Upper lobe of left lung (tissue), 6 donors: Measurements from ENCODE around the gene NRGN. TPM values are rescaled to one million over a fixed set of nuclear protein-coding genes. Genes with fewer than 3 reads are reported as not detected.

Experiments
- ATAC-seq, 2 donors: fragments of 200-7000 bp; cut with Tn5 transposase; one replicate each; pipeline ENCODE4 v1.9.1; 2022; ENCODE audit warnings: mild to moderate bottlenecking in 2 of 2, moderate library complexity in 2 of 2; ENCODE audit not compliant: low FRiP score in 2 of 2
- DNase-seq, 2 donors: peaks; one replicate each; pipeline ENCODE4 v3.0.0-alpha.2; 2019 to 2020
- H3K27ac ChIP-seq, 4 donors: fragments of 200-600 bp; sonication (generic); one replicate each; pipeline ENCODE4 v1.5.1; 2016 to 2019
- H3K27me3 ChIP-seq, 4 donors: fragments of 200-600 bp; sonication (generic); one replicate each; pipeline ENCODE4 v1.5.1; 2017 to 2019
- H3K36me3 ChIP-seq, 4 donors: fragments of 200-600 bp; sonication (generic); one replicate each; pipeline ENCODE4 v1.5.1; 2016 to 2019
- H3K4me1 ChIP-seq, 4 donors: fragments of 200-600 bp; sonication (generic); one replicate each; pipeline ENCODE4 v1.5.1; 2018 to 2019
- H3K4me3 ChIP-seq, 4 donors: fragments of 200-600 bp; sonication (generic); one replicate each; pipeline ENCODE4 v1.5.1; 2017 to 2019; ENCODE audit warnings: mild to moderate bottlenecking in 2 of 4, moderate library complexity in 1 of 4
- H3K9me3 ChIP-seq, 4 donors: fragments of 200-600 bp; sonication (generic); one replicate each; pipeline ENCODE4 v1.5.1; 2018 to 2019
- EP300 ChIP-seq, 4 donors: sonication (generic); formaldehyde crosslinking; IDR thresholded peaks; one replicate each; pipeline ENCODE4 v1.5.1; 2017; ENCODE audit warnings: antibody characterized with exemption in 4 of 4, control low read depth in 2 of 4
- POLR2A ChIP-seq, 4 donors: fragments of 450-650 bp; IDR thresholded peaks; one replicate each; pipeline ENCODE4 v1.5.1; 2016 to 2017; ENCODE audit warnings: antibody characterized with exemption in 4 of 4, mild to moderate bottlenecking in 2 of 4
- POLR2AphosphoS5 ChIP-seq, 2 donors: sonication (generic); formaldehyde crosslinking; IDR thresholded peaks; one replicate each; pipeline ENCODE4 v1.5.1; 2017; ENCODE audit warnings: antibody characterized with exemption in 2 of 2
- WGBS, 2 donors: methylation state at CpG; one replicate each; pipeline ENCODE4 v1.1.5; 2017 to 2018; 5-methylcytosine and 5-hydroxymethylcytosine counted together
- total RNA-seq, 6 donors: library from RNA; depleted of rRNA in 4 of 6; stranded (reverse); fragments of >200 nt in 4 of 6; gene quantifications; one replicate each; pipeline versions ENCODE4 v1.1.0 to v1.2.1, GENCODE V29; 2016 to 2021
- TF ChIP-seq, protein P1 (sequence below), 6 experiments: fragments of 450-650 bp in 4 of 6; fragments of 200-600 bp in 2 of 6; sonication (generic) in 2 of 6; IDR thresholded peaks; one replicate each; pipeline ENCODE4 v1.5.1; 2016 to 2019; ENCODE audit warnings: antibody characterized with exemption in 6 of 6
- donor health status: DM: no; HTN: no; CAD: no; lungs with moderate emphysema.
- donor health status: DM: no; HTN: yes; CAD: no; lungs with severe emphysema.

Gene NRGN
- total RNA-seq, 6 donors from 2014 or later = 30.9 to 111 (median 77.6) TPM

DNA sequence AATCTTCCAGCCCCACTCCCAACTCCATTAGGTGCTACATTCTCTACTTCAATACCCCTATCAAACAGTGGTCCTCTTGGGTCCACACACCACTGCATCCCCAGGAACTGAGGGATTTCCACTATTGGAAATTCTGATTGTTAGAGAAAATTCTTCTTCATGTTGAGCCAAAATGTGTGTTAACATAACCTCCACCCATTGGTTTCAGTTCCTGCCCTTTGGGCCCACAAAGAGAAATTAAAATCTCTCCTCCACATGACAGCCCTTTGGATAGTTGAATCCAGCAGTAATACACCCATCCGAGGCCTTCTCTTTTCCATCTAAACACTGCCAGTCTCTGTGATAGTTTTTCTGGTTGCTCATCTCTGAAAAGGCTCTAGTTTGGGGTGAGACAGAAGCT, 10.2 kb downstream of the NRGN start:
- H3K4me1 ChIP-seq = peaks cover 65 to 85% (median 78%) of the 10 kb centered on the region in 4 donors
- no peak for DNase-seq
- H3K36me3 ChIP-seq = peaks cover 0 to 41% (median 9%) of the 10 kb centered on the region in 4 donors
- H3K27ac ChIP-seq = peak overlapping the region in 3 of 4 donors; percentile 80 to 90 (median 85)
- H3K27me3 ChIP-seq = no peaks in the 10 kb centered on the region
- ATAC-seq = no peak
- TF ChIP-seq POLR2A (IDR thresholded peaks at IDR 0.05) (no peak), EP300 (IDR thresholded peaks at IDR 0.05) (no peak), POLR2AphosphoS5 (IDR thresholded peaks at IDR 0.05) (no peak)
- TF ChIP-seq, protein P1, sequence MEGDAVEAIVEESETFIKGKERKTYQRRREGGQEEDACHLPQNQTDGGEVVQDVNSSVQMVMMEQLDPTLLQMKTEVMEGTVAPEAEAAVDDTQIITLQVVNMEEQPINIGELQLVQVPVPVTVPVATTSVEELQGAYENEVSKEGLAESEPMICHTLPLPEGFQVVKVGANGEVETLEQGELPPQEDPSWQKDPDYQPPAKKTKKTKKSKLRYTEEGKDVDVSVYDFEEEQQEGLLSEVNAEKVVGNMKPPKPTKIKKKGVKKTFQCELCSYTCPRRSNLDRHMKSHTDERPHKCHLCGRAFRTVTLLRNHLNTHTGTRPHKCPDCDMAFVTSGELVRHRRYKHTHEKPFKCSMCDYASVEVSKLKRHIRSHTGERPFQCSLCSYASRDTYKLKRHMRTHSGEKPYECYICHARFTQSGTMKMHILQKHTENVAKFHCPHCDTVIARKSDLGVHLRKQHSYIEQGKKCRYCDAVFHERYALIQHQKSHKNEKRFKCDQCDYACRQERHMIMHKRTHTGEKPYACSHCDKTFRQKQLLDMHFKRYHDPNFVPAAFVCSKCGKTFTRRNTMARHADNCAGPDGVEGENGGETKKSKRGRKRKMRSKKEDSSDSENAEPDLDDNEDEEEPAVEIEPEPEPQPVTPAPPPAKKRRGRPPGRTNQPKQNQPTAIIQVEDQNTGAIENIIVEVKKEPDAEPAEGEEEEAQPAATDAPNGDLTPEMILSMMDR (IDR thresholded peaks at IDR 0.05) = no peak
- H3K9me3 ChIP-seq = no peaks in the 10 kb centered on the region
- H3K4me3 ChIP-seq = no peak overlapping the region
- 78 to 88% methylated on average over 1 of the region's 1 CpG for WGBS, 2 donors

DNA sequence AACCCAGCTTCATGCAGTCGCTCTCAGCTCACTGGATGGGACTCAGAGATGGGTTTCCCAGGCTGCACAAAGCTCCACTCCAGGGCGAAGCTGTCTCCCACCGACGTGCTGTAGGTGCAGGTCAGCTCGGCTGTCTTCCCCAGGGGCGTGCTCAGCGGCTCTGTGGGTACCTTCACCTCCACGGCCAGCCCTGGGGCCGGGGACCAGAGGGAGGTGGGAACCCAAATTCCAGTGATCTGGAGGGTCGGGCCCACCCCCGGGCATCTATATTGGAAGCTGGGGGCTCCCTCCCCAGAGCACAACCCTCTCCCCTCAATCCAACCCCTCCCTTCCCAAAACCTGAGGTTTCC, 11.6 kb downstream of the NRGN start:
- H3K36me3 ChIP-seq = peaks cover 0 to 54% (median 9%) of the 10 kb centered on the region in 4 donors
- 69% methylated on average over 11 of the region's 11 CpGs; no CpG with 5 or more reads in 1 of the 2 donors for WGBS, 2 donors
- ATAC-seq = no peak
- no peaks in the 10 kb centered on the region for H3K9me3 ChIP-seq
- DNase-seq = peak in 1 of 2 donors; percentile 76
- H3K4me1 ChIP-seq = peaks cover 64 to 81% (median 74%) of the 10 kb centered on the region in 4 donors
- no peaks in the 10 kb centered on the region for H3K27me3 ChIP-seq
- peak overlapping the region in 3 of 4 donors; percentile 32 to 55 (median 48) for H3K4me3 ChIP-seq
- H3K27ac ChIP-seq = peak overlapping the region; percentile 78 to 90 (median 81)
- TF ChIP-seq, protein P1 (IDR thresholded peaks at IDR 0.05) = no peak
- TF ChIP-seq POLR2A (IDR thresholded peaks at IDR 0.05) = no peak
- TF ChIP-seq EP300 (IDR thresholded peaks at IDR 0.05) = no peak
- no peak for TF ChIP-seq POLR2AphosphoS5 (IDR thresholded peaks at IDR 0.05)

DNA sequence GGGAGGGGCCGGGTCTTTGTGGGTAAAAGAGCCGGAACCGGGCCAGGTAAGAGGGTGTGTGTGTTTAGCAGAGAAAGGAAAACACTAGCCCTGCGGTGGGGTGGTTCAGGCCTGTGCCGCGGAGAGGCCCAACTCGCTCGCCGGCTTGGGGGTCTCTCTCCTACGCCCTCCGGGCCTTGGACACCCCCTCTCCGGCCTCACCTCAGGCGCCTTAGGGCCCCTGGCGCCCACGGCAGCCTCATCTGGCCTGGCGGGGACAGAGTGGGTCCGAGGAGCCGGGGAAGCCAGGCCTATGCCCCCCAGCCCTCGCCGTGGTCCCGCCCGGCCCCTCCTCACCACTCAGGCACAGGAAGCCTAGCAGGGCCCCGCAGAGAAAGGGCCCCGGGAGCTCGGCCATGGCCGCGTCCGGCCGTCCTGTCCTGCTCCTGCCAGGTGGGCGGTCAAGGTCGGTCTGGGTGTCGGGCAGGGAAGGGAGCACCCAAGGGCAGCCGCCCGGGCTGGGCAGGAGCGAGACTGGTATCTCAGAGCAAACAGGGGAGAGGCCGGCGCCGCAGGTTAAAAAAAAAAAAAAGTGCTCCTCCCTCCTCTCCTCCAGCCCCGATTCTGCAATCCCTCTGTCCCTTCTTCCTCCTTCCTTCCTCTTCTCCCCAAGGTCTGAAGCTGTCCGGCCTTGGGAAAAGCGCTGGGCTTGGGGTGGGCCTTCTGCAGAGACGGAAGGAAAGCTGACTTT, 12.2 kb downstream of the NRGN start, which contains the start of gene VSIG2:
Gene VSIG2, minus strand, starts transcription at position 515 of the 730 bp plus-strand sequence. Its CDS starts 118 bp downstream, at position 397.
- TF ChIP-seq EP300 (IDR thresholded peaks at IDR 0.05) (no peak), POLR2A (IDR thresholded peaks at IDR 0.05) (peak in 2 of 4 donors; percentile 18 to 65)
- Histone ChIP-seq H3K27ac (peak within 1 kb of the TSS; percentile 78 to 90 (median 81)), H3K4me3 (peak within 1 kb of the TSS in 3 of 4 donors; percentile 32 to 55 (median 48)), H3K4me1 (peaks cover 60 to 81% (median 74%) of the 10 kb centered on the region in 4 donors), H3K36me3 (peaks cover 0 to 59% (median 10%) of the 10 kb centered on the region in 4 donors), H3K27me3 (no peaks in the 10 kb centered on the region), H3K9me3 (no peaks in the 10 kb centered on the region)
- peak; percentile 13 to 25 for ATAC-seq
- 42 to 52% methylated on average over 25 to 40 of the region's 42 CpGs for WGBS, 2 donors
- DNase-seq = peak in 1 of 2 donors; percentile 85

DNA sequence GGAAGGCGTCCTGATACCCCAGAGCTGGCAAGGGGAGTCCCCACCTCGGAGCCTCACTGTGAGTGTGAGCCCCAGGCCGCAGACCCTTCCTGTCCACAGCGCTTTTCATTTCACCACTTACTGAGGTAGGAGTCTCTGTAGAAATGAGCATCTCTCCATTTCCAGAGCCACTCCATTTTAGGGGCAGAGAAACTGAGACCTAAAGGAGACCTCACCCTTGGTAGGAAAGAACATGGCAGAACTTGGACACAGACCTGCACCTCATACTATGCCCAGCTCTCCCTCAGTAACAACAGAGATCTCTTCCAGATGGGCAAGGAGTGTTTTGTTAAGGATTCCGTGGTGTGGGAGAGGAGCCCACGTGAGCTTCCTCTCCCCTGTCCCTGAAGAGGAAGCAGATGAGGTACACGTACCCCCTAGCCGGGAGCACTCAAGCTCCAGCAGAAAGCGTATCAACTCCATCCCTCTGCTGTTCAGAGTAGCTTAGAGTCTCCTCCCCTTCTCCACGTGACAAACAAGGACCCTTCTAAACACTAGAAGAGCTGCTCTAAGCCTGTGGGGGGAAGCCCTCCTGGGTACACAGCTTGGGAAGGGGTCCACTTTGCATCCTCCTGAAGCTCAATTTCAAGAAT, 12.8 kb downstream of the NRGN start:
- DNase-seq = no peak
- TF ChIP-seq POLR2A (IDR thresholded peaks at IDR 0.05) = peak in 1 of 4 donors; percentile 10
- TF ChIP-seq, protein P1 (IDR thresholded peaks at IDR 0.05) = no peak
- Histone ChIP-seq H3K27ac (peak overlapping the region; percentile 78 to 90 (median 81)), H3K4me3 (peak overlapping the region in 3 of 4 donors; percentile 32 to 55 (median 48)), H3K9me3 (no peaks in the 10 kb centered on the region), H3K27me3 (no peaks in the 10 kb centered on the region), H3K4me1 (peaks cover 53 to 77% (median 72%) of the 10 kb centered on the region in 4 donors), H3K36me3 (peaks cover 0 to 61% (median 10%) of the 10 kb centered on the region in 4 donors)
- WGBS, 2 donors = 44 to 55% methylated on average over 10 of the region's 10 CpGs
- ATAC-seq = no peak

DNA sequence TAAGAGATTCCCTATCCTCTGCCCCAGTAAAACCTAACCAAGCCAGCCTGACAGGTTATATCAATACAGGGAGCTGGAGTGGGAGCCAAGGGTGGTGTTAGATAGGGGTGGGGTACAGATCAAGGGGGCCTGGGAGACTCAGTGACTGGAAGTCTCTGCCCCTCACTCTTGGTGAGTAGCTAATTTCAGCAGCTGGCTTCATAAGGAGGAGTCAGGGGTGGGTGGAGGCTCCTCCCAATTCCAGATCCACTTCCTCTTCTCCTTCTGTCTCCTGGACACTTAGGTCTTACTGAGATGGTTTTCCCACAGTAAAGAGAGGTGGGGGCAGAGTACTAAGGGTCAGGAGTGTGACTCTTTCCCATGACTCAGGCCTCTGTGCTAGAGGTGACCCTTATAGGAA, 13.5 kb downstream of the NRGN start:
- peaks cover 0 to 61% (median 10%) of the 10 kb centered on the region in 4 donors for H3K36me3 ChIP-seq
- H3K9me3 ChIP-seq = no peaks in the 10 kb centered on the region
- peak overlapping the region; percentile 22 to 90 (median 81) for H3K27ac ChIP-seq
- no peak overlapping the region for H3K4me3 ChIP-seq
- H3K27me3 ChIP-seq = no peaks in the 10 kb centered on the region
- ATAC-seq (no peak), DNase-seq (no peak)
- TF ChIP-seq POLR2A (IDR thresholded peaks at IDR 0.05) (no peak), POLR2AphosphoS5 (IDR thresholded peaks at IDR 0.05) (no peak), EP300 (IDR thresholded peaks at IDR 0.05) (no peak)
- TF ChIP-seq, protein P1 (IDR thresholded peaks at IDR 0.05) = no peak
- H3K4me1 ChIP-seq = peaks cover 50 to 77% (median 73%) of the 10 kb centered on the region in 4 donors
